Measurements from ENCODE around the gene PIGX.
A peak's percentile ranks its signal among the peaks of the same experiment; 100 is the strongest.

Gene PIGX

DNA sequence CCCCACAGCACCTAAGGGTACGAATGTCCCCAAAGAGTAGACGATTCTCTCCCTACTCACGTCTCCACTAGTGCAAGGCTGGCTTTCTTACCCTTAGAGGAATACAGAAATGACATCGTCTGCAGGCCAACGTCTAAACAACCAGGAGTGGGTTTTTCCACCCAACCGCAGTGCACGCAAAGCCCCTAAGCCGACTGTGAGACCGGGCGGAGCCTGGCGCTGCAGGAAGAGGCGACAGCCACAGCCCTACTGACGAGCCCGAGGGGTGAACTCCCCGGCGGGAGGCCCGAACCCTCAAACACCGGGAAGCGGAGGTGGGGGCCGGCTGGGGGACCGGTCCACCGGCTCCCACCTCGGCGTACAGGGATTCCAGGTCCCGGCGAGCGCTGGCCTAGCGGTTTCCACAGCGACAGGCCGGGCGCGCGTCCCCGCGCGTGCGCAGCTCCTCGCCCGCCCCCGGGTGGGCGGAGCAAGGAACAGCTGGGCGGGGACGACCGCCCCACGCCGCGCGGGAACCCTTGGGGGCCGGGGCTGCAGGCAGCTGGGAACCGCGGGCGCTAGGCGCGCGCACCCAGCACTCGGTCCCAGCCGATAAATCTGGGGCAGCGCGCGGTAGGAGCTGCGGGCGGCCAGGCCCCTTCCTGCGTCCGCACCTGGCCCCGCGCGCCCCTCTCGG lies at the start of gene PIGX, which contains the start of gene CEP19:
Gene PIGX (plus strand): TSS at position 540 of the 676 bp plus-strand sequence.
Gene CEP19 (minus strand): TSS at position 413 of the 676 bp plus-strand sequence. CDS start 3,593 bp downstream, outside the sequence.
- Histone ChIP-seq H3K27ac (peak within 1 kb of the TSS; percentile 87), H3K9ac (peak within 1 kb of the TSS; percentile 88), H3K36me3 (peaks cover 9% of the 10 kb centered on the region; the same call in 1 of the 2 replicates), H3K4me3 (peak within 1 kb of the TSS; percentile 85), H3K9me3 (no peaks in the 10 kb centered on the region), H4K20me1 (no peaks in the 10 kb centered on the region), H3K27me3 (no peaks in the 10 kb centered on the region), H3K4me1 (peaks cover 22% of the 10 kb centered on the region), H3K4me2 (peak within 1 kb of the TSS; percentile 88)
- no peak for TF ChIP-seq Cebpa-rat (IDR thresholded peaks at IDR 0.05)

GRCh38 chr3:196662711-196663571 lies 49.2 kb upstream of the PIGX start:
- Histone ChIP-seq H3K9ac (no peak overlapping the region), H3K4me3 (no peak overlapping the region), H3K4me2 (no peak overlapping the region), H3K4me1 (peaks cover 38% of the 10 kb centered on the region), H3K36me3 (peaks cover 64% of the 10 kb centered on the region), H3K9me3 (no peaks in the 10 kb centered on the region), H4K20me1 (peaks cover 50% of the 10 kb centered on the region), H3K27ac (0 out of 2 replicates have a peak overlapping the region, but pooled peaks have one; percentile 6), H3K27me3 (no peaks in the 10 kb centered on the region)
- TF ChIP-seq Cebpa-rat (IDR thresholded peaks at IDR 0.05) = no peak

GRCh38 chr3:196666001-196666867 lies 45.9 kb upstream of the PIGX start:
- H3K27me3 ChIP-seq = no peaks in the 10 kb centered on the region
- H3K36me3 ChIP-seq = peaks cover 31% of the 10 kb centered on the region
- peak; percentile 9; the same call in 1 of the 2 replicates for TF ChIP-seq Cebpa-rat (IDR thresholded peaks at IDR 0.05)
- peak overlapping the region; percentile 44 for H3K27ac ChIP-seq
- H4K20me1 ChIP-seq = peaks cover 17% of the 10 kb centered on the region
- H3K9ac ChIP-seq = peak overlapping the region; percentile 15; the same call in 1 of the 2 replicates
- peak overlapping the region; percentile 54 for H3K4me2 ChIP-seq
- H3K4me1 ChIP-seq = peaks cover 71% of the 10 kb centered on the region
- H3K4me3 ChIP-seq = no peak overlapping the region
- no peaks in the 10 kb centered on the region for H3K9me3 ChIP-seq

DNA sequence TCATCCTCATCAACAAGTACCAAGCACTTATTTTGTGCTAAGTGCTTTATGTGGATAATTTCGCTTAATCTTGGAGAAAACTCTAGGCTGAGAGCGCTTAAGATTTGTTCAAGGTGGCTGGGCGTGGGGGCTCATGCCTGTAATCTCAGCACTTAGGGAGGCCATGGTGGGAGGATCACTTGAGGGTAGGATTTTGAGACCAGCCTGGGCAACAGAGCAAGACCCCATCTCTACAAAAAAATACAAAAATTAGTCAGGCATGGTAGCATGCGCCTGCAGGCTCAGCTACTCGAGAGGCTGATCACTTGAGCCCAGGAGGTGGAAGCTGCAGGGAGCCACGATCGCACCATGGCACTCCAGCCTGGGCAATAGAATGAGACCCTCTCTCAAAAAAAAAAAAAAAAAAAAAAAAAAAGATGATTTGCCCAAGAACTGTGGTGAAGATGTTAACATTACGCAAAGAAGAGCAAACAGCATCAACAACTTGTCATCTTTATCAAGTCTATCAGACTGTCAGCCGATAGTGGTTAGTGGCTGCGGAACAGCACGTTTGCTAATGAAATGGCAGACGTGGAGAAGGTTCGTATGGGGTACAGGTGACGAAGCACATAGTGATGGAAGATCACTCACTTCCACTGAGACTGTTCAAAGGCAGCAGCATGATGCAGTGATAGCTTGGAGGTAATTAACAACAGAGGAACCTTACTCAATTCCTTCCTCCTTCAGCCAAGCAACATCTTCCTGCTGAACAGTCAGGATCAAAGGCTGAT lies 44.9 kb upstream of the PIGX start:
- Histone ChIP-seq H3K9me3 (no peaks in the 10 kb centered on the region), H3K4me2 (peak overlapping the region; percentile 54), H3K4me3 (no peak overlapping the region), H3K27ac (0 out of 2 replicates have a peak overlapping the region, but pooled peaks have one; percentile 38), H3K36me3 (peaks cover 22% of the 10 kb centered on the region), H3K27me3 (no peaks in the 10 kb centered on the region), H3K9ac (no peak overlapping the region), H3K4me1 (peaks cover 81% of the 10 kb centered on the region), H4K20me1 (peaks cover 10% of the 10 kb centered on the region; the same call in 1 of the 2 replicates)
- no peak for TF ChIP-seq Cebpa-rat (IDR thresholded peaks at IDR 0.05)

- H4K20me1 ChIP-seq = no peaks in the 10 kb centered on the region
- H3K4me2 ChIP-seq = peak overlapping the region; percentile 84
- peak overlapping the region; percentile 54 for H3K4me3 ChIP-seq
- no peaks in the 10 kb centered on the region for H3K36me3 ChIP-seq
- H3K27me3 ChIP-seq = no peaks in the 10 kb centered on the region
- peak overlapping the region; percentile 77 for H3K27ac ChIP-seq
- peak overlapping the region; percentile 54 for H3K9ac ChIP-seq
- H3K9me3 ChIP-seq = peaks cover 15% of the 10 kb centered on the region
- no peak for TF ChIP-seq Cebpa-rat (IDR thresholded peaks at IDR 0.05)
- H3K4me1 ChIP-seq = peaks cover 78% of the 10 kb centered on the region
Measured at GRCh38 chr3:196670339-196670738, 41.8 kb upstream of the PIGX start.

DNA sequence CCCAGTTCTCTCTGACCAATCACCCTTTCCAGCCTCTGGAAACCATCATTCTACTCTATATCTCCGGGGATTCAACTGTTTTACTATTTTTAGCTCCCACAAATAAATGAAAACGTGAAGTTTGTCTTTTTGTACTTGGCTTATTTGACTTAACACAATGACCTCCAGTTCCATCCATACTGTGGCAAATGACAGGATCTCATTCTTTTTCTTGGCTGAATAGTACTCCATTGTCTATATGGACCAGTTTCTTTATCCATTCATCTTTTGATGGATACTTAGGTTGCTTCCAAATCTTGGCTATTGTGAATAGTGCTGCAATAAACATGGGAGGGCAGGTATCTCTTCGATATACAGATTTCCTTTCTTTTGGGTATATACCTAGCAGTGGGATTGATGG lies 38.5 kb upstream of the PIGX start:
- Histone ChIP-seq H3K27me3 (no peaks in the 10 kb centered on the region), H3K4me1 (peaks cover 45% of the 10 kb centered on the region), H3K4me3 (no peak overlapping the region), H3K9ac (no peak overlapping the region), H3K27ac (no peak overlapping the region), H3K4me2 (no peak overlapping the region), H3K9me3 (peaks cover 22% of the 10 kb centered on the region), H3K36me3 (peaks cover 6% of the 10 kb centered on the region; the same call in 1 of the 2 replicates), H4K20me1 (no peaks in the 10 kb centered on the region)
- TF ChIP-seq Cebpa-rat (IDR thresholded peaks at IDR 0.05) = no peak

GRCh38 chr3:196677353-196677752 lies 34.8 kb upstream of the PIGX start:
- H3K4me2 ChIP-seq = no peak overlapping the region

GRCh38 chr3:196677931-196678330 lies 34.2 kb upstream of the PIGX start:
- H4K20me1 ChIP-seq = no peaks in the 10 kb centered on the region
- peaks cover 42% of the 10 kb centered on the region for H3K9me3 ChIP-seq
- 0 out of 2 replicates have a peak overlapping the region, but pooled peaks have one; percentile 4 for H3K27ac ChIP-seq
- H3K27me3 ChIP-seq = no peaks in the 10 kb centered on the region
- no peak overlapping the region for H3K4me3 ChIP-seq
- no peak overlapping the region for H3K9ac ChIP-seq
- no peak for TF ChIP-seq Cebpa-rat (IDR thresholded peaks at IDR 0.05)
- H3K4me1 ChIP-seq = peaks cover 2% of the 10 kb centered on the region
- H3K36me3 ChIP-seq = peaks cover 19% of the 10 kb centered on the region
- no peak overlapping the region for H3K4me2 ChIP-seq

More at GRCh38 chr3:196677353-196677752, 34.8 kb upstream of the PIGX start:
- Histone ChIP-seq H3K27me3 (no peaks in the 10 kb centered on the region), H3K4me1 (peaks cover 7% of the 10 kb centered on the region), H3K9ac (no peak overlapping the region), H3K4me3 (no peak overlapping the region), H3K27ac (no peak overlapping the region), H3K36me3 (peaks cover 13% of the 10 kb centered on the region), H4K20me1 (no peaks in the 10 kb centered on the region), H3K9me3 (peaks cover 36% of the 10 kb centered on the region)
- no peak for TF ChIP-seq Cebpa-rat (IDR thresholded peaks at IDR 0.05)

Data from BLaER1 (cell line).